Activated T-cell treated with anti-CD3 and anti-CD28 coated beads for 1 hour (primary cell): ENCODE measurements around the gene RPL13A.

Source experiments
- DNase-seq: peaks from one replicate; pipeline ENCODE4 v3.0.0-alpha.2; 2020; ENCODE audit warnings: low read depth

Gene RPL13A

DNA sequence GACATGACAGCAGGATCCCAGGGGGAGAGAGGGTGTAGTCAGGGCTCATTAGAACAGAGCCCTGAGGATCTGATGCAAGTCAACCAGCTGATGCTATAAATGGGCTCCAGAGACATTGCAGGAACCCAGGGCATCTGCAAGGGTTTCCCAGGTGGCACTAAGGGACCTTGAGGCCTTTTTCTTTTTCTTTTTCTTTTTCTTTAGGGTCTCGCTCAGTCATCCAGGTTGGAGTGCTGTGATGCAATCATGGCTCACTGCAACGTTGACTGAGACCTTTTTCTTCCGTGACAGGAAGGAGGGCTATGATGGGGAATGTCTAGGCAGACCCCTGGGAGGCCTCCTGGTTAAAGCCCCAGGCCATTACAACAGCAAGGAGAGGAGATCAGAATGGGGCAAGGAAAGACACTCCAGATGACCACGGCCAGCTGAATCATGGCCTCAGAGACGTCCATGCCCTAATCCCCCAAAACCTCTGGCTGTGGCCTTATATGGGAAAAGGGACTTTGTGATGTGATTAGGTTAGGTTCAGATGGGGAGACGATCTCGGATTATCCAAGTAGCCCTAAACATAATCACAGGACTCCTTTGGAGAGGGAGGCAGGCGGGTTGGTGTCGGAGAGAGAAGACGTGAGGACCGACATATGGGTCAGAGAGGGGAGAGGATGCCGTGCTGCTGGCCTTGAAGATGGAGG is 20.5 kb downstream of the RPL13A start:
- no peak for DNase-seq

DNA sequence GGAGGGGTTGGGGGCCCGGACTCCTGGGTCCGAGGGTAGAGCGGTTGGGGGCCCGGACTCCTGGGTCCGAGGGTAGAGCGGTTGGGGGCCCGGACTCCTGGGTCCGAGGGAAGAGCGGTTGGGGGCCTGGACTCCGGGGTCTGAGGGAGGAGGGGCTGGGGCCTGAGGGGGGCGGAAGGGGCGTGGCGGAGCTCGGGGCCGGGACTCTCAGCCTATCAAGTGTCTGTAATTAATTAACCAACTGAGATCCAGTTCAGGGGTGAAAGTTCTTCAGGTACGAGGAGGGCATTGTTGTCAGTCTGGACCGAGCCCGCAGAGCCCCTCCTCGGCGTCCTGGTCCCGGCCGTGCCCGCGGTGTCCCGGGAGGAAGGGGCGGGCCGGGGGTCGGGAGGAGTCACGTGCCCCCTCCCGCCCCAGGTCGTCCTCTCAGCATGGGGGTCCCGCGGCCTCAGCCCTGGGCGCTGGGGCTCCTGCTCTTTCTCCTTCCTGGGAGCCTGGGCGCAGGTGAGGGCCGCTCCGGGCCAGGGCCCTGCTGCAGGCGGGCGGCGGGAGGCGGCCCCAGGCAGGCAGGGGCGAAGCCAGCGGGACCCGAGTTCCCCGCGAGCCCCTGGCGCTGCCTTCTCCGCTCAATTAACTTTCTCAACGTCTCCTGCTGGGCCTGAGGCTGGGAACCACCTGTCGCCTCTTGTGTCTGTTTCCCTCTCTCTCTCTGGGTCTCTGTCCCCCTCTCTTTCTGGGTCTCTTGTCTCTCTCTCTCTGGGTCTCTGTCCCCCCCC is 25.8 kb downstream of the RPL13A start:
- no peak for DNase-seq

- DNase-seq: no peak
Observed at GRCh38 chr19:49513746-49514118, 26.3 kb downstream of the RPL13A start.

DNA sequence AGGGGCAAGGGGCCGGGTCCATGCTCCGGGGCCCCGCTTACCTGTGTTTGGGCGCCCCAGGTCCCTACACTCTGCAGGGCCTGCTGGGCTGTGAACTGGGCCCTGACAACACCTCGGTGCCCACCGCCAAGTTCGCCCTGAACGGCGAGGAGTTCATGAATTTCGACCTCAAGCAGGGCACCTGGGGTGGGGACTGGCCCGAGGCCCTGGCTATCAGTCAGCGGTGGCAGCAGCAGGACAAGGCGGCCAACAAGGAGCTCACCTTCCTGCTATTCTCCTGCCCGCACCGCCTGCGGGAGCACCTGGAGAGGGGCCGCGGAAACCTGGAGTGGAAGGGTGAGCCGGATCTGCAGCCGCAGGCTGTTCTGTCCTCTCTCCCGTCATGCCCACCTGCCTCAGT is 26.7 kb downstream of the RPL13A start:
- DNase-seq: no peak

DNA sequence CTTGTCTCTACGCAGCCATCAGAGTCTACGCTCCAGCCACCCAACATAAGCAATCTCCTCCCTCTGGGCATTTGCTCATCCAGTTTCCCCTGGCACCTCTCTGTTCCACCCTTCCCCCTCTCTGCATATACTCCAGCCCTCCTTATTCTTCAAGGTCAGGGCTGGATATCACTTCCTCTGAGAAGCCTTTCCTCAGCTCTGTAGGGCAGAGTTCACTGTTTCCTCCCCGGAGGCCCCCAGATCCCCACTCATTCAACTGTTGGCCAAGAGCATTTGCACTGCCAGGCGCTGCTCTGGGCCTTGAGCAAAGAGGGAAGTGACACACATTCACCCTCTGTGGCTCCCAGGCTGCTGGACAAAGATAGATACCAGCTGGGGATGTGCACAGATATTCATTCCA is 28.4 kb downstream of the RPL13A start:
- no peak for DNase-seq

DNA sequence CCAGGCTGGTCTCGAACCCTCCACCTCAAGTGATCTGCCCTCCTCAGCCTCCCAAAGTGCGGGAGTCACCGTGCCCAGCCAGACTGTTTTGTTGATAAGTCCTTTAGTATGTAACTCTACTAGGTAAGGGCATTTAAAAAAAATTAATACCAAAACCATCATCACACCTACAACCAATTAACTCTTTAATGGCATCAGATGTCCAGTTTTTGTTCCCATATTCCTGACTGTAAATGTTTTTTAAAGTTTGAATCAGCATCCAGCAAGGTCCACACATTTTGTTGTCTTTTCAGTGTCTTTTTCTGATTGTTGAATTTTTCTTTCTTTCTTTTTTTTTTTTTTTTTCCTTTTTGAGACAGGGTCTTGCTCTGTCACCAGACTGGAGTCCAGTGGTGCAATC is 30.6 kb downstream of the RPL13A start:
- DNase-seq: no peak

- DNase-seq: no peak
Observed at GRCh38 chr19:49520705-49521319, 33.4 kb downstream of the RPL13A start.

DNA sequence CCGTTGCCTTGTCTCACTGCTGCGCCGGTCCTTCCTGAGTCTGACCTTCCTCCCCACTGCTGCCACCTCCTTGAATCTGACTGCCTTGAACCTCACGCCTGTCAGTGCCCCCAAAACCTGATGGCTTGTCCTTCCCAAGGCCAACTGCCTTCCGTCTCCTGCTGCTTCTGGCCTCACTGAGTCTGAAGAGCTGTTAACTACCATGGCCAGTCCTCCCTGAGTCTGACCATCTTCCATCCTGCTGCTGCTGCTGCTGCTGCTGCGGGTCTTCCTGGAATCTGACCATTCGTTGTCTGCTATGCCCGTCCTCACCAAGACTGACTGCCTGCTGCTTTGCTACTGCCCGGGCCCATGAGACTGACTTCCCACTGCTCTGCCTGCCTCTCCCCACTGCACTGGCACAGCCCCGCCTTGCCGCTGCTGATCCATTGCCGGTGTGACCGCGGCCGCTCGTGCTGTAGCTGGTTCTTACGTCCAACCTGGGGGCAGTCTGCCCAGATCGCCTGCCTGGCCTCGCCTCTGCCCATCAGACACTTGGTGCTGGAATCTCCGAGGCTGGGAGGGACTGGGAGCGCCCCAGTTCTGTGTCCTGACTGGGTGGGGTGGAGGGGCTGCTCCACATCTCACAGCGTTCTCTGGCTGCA is 37.5 kb downstream of the RPL13A start:
- no peak for DNase-seq

GRCh38 chr19:49528211-49528771 is 40.9 kb downstream of the RPL13A start:
- no peak for DNase-seq

- no peak for DNase-seq
Observed at GRCh38 chr19:49530708-49531107, 43.3 kb downstream of the RPL13A start.

DNA sequence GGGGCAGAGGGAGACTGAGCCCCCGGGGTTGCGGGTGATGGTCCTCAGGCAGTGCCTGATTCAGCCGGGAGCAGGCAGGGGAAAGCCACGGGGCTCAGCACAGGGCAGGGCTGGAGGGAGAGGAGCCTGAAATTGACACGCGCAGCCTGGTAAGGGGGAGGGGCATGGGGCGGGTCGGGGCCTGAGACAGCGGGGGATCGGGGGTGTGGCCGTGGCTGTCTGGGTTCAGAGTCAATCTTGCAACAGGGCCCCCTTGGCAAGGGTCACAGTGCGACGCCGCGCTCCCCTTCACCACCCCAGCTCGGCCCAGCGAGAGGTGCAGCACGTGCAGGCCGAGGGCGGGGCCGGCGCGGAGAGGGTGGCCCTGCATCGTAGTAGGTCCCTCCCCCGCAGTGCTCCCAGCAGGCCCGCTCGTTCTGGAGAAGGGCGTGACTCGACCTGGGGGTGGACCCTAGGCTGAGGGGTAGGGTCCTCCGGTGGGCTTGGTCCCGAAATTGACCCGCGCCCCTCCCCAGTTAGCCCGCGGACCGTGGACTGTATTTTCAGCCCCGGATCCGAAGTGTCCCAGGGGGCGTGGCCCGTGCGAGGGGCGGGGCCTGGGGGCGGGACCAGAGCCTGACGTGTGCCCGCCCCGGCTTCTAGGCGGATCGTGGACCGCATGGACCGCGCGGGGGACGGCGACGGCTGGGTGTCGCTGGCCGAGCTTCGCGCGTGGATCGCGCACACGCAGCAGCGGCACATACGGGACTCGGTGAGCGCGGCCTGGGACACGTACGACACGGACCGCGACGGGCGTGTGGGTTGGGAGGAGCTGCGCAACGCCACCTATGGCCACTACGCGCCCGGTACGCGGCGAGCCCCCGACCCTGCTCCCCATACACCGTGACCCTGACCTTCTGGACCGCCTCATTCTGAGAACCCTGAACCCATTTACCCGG is 46.4 kb downstream of the RPL13A start:
- DNase-seq: peak; percentile 86

DNA sequence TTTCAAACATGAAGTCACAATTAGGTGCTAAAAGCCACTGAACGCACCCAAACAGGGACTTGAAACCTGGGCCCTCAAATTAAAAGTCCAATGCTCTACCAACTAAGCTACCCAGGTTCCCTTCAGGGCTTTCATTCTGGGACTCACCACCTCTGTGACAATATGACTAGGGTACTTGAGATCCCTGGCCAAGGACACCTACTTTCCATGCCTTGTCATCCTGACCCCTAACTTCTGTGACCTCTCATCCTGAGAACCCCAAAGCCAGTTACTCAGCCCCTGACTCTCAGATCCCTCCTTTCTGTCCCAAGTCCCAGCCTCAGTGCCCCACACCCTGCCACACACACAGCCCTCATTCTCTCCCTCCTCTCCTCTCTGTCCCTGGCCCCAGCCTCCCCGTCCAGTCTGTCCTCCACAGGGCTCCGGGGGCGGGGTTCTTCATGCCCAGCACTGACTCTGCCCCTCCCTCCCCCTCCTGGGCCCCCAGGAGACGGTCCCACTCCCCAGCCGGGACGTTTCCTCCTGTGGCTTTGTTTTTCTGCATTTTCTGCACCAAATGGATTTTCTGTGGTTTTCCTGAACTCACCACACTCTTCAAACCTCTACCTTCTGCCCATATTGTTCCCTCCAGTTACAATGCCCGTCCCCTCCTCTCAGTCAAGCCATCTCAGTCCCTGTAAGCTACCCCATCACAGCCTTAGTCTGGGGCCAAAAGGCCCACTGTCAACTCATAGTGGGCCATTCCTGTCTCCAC is 47.4 kb downstream of the RPL13A start:
- DNase-seq: no peak

GRCh38 chr19:49536921-49537462 is 49.6 kb downstream of the RPL13A start:
- DNase-seq: no peak

DNA sequence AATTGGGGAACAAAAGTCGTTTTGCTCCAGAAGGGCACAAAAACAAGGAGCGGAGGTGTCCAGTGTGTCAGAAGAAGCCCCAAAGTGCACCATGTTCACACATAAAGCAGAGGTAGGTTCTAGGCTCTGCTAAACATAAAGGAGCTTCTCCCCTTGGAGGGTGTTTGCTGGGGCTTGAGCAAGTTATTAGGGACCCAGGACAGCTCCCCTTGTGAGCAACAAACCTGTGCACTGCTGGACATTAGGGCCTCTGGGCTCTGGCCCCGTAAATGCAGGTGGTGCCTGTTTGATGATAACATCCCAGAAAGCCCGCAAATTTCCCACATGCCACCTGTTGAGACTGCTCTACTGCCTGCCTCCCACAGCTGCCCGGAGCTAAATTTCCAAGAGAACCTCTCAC is 51.2 kb downstream of the RPL13A start:
- no peak for DNase-seq

DNA sequence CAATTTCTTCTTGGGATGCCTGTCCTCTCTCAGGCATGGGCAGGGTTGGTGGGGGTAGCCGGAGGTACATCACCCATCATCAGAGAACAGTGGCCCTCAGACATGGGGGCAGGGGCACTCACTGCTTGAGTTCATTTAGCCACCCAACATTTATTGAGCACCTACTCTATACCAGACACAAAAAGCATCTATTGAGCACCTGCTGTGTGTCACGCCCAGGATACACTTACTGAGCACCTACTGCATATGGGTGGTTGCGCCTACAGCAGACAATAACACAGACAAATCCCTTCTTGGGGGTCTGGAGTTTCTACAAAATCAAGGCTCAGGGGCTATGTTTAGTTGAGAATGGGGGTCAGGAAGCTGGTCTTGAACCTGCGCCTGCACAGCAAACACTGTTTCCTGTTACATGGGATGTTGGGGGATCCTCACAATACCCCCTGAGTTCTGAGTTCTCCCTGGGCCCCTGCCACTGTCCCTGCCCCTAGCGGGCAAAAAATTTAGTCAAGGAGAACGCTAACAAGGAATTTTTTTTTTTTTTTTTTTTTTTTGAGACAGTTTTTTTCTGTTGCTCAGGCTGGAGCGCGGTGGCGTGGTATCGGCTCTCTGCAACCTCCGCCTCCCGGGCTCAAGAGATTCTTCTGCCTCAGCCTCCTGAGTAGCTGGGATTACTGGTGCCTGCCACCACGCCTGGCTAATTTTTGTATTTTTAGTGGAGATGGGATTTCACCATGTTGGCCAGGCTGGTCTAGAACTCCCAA is 52.0 kb downstream of the RPL13A start:
- DNase-seq: no peak
